Activated effector memory CD4-positive, alpha-beta T cell treated with Interleukin-2 at 50 U/mL for 16 hours (primary cell): ENCODE results near the gene TESK1.

Experiments used
- DNase-seq: peaks from one replicate; pipeline ENCODE4 v3.0.0-alpha.2; 2020

The TESK1 gene

DNA sequence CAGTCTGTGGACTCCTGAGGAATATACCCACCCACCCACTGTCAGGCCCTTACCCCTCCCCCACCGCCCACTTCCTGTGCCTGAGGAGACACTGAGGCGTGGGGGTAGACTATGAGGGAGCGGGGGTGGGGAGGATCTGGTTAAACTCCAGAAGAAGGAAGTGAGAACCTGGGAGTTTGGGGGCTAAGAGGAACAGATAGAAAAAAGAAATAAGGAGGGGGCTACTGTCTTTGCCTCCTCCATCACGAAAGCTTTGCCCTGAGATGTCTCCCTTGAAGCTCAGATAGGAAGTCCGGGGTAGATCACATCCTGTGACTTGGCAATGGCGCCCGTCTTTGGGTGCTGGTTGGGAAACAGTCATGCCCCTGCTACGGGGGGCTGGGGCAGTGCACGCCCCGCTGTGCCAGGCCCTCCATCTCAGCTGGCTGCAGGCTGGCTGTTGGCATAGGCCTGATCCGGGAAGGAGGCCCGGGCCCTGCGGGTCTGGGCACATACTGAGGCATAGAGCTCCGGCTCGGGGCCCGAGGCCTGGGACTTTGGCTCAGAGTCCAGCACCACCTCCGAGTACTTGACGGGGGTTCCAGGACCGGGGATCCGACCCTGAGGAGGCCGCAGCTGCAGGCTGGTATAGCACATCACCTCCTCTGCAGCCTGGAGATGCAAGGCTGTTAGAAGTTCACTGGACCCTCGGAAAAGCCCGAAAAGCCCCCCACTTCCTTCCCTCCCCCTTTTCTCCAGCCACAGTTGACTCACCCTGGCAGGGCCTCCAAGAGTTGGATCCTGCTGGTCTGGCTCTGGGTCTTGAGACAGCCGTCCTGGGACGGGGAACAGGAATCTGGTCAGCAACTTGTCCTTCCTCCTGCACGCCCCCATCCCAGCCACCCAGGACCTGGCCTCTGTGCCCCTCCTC is 44.6 kb downstream of the TESK1 start:
- peak; percentile 26 for DNase-seq

DNA sequence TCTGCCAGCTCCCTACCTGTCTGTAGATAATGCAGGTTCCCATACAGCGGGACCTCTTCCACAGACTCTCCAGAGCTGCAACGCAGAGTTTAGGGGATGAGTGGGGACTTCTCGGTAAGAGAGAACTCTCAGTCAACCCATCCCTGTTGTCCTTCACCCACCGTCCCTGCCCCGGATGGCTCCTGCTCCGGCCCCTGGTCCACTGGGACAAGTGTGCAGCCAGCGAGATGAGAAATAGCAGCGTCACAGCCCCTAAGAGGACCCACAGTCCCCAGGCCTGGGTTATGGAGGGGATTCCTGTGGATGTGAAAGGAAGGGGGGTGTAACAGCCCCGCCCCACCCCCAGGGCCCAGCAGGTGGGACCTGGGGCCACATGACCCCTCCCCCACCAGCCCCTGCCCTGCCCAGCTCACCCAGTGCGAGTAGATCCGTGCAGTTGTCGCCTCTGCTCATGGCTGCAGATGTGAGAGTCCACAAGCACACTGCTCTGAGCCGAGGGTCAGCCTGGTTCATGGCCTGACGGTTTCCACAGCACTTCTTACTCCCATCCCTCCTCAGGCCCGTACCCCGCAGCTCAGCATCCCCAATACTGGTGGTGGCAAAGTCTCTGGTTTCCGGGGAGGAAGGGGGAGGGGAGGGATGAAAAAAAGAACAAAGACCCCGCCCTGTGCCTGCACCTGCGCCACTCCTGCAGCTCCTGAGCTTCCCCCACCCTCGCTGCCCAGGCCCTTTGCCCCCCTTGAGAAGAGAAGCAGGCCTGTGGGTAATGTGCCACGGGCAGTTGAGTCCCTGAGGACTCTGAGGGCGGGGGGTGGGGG is 45.5 kb downstream of the TESK1 start, which contains the start of gene SIT1:
Gene SIT1 (minus strand): TSS at position 591 of the 818 bp plus-strand sequence. CDS start 78 bp downstream, at position 513.
- peak; percentile 35 for DNase-seq

DNA sequence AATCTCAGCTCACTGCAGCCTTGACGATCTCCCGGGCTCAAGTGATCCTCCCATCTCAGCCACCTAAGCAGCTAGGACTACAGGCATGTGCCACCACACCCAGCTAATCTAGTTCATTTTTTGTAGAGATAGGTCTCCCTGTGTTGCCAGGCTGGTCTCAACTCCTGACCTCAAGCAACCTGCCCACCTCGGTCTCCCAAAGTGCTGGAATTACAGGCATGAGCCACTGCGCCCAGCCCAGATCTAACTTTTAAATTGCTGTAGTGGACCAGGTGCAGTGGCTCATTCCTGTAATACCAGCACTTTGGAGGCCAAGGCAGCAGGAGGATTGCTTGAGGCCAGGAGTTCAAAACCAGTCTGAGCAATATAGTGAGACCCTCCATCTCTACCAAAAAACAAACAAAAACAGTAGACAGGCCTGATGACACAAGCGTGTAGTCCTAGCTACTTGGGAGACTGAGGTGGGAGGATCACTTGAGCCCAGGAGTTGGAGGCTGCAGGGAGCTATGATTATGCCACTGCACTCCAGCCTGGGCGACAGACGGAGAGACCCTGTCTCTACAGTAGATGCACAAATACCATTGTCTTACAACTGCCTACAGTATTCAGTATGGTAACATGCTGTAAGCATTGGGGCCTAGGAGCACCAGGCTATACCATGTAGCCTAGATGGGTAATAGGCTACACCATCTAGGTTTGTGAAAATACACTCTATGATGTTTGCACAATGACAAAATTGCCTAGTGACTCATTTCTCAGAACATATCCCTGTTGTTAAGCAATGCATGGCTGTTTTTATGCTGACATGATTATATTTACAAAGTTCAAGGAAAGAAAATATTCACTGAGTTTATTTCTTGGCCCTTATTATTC is 47.1 kb downstream of the TESK1 start:
- no peak for DNase-seq

DNA sequence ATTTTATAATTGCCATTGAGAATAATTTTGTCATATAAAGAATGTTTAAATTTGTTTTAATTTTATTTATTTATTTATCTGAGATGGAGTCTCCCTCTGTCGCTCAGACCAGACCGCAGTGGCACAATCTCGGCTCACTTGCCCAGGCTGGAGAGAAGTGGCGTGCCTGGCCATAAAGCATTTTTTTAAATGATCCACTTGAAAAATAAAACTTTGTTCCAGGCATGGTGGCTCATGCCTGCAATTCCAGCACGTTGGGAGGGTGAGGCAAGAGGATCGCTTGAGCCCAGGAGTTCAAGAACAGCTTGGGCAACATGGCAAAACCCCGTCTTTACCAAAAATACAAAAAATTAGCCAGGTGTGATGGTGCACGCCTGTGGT is 47.8 kb downstream of the TESK1 start:
- no peak for DNase-seq

DNA sequence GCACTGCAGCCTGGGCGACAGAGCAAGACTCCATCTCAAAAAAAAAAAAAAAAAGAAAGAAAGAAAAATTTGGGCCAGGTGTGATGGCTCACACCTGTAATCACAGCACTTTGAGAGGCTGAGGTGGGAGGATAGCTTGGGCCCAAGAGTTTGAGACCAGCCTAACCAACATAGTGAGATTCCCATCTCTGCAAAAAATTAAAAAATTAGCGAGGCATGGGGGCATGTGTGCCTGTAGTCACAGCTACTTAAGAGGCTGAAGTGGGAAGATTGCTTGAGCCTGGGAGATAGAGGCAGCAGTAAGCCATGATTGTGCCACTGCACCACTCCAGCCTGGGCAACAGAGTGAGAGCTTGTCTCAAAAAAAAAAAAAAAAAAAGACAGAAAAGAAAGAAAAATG is 48.5 kb downstream of the TESK1 start:
- no peak for DNase-seq

DNA sequence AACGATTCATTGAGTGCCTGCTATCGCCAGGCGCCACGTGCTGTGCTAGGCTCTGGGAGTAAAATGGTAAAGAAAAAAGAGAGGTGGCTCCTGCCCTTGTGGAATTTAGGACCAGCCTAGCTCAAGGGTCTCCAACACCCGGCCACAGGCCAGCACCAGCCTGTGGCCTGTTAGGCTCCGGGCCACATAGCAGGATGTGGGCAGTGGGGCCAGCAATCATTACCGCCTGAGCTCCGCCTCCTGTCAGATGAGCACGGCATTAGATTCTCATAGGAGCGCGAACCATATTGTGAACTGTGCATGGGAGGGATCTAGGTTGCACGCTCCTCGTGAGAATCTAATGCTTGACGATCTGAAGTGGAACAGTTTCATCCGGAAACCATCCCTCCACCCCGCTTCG is 51.3 kb downstream of the TESK1 start:
- DNase-seq = no peak

DNA sequence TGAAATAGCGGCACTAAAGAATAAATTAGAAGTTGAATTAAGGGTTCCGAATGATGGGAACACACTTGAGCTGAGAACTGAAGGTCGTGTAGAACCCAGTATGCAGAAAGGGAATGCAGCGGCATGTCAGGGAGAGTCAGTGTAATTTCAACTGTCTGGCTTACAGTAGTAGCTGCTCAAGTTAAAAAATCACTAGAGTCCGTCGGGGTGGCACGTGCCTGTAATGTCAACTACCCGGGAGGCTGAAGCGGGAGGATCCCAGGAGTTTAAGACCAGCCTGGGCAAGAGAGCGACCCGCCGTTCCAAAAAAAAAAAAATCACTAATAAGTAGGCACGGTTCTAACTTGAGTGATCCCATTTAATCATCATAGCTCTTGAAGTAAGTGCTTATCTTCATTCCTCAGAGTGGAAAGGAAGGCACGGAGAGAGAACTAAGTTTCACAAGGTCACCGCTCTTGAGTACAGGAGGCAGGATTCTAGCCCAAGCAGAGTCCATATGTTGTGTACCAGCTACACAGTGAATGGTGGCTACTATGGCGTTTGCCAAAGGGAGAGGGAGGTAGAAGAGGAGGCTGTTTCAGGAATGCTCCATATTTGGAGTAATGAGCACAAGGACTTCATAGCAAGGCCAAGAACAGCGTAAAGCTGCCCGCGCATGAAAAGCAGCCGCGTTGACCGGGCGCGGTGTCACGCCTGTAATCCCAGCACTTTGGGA is 51.9 kb downstream of the TESK1 start:
- DNase-seq = no peak

DNA sequence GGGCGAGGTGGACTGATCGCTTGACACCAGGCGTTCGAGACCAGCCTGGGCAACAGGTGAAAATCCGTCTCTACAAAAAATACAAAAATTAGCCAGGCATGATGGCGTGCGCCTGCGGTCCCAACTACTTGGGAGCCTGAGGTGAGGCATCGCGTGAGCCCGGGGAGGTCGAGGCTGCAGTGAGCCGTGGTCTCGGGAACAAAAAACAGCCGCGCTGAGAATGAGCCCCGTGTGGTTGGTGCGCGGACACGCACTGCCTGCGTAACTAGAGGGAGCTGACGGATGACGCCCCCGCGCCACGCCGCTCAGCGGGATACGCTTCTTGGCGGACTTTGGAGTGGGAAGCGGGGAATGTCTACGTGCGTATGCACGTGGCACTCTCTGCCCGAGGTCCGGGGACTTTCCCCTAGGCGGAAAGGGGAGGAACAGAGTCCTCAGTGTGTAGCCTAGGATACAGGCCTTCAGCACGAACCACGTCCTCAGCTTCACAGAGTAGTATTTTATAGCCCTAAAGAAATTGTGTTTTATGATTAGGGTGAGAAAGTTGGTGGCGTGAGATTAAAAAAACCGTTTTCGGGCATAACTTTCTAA is 52.6 kb downstream of the TESK1 start, which contains the start of gene RMRP:
Gene RMRP (minus strand): TSS at position 474 of the 591 bp plus-strand sequence.
- DNase-seq = peak; percentile 70

DNA sequence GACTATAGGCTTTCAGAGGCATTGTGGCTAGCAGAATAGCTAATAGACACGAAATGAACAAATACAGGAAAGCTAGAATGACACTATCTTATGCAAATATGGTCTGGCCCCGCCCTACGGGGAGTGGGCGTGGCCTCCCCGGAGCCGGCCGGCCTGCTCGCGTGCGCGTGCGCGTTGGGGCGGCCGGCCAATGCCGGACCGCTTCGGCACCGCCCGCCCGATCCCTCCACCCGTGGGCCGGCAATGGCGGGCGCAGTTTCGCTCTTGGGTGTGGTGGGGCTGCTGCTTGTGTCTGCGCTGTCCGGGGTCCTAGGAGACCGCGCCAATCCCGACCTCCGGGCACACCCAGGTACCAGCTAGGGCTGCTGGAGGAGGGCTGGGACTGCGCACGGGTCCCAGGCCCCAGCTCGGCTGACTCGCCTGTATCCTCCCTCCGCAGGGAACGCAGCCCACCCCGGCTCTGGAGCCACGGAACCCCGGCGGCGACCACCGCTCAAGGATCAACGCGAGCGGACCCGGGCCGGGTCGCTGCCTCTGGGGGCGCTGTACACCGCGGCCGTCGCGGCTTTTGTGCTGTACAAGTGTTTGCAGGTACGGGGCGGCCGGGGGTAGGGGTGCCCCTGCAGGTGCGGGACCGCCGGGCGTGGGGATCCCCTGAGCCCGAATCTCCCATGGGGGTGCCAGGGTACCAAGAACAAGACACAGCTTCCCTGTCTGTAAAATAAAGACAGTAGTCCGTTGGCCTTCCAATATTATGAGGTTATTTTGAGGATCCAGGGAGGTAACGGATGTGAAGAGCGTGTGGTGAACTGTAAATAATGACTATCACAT is 53.3 kb downstream of the TESK1 start, which contains the start of gene CCDC107:
Gene CCDC107 (plus strand): TSS at position 156 of the 831 bp plus-strand sequence. CDS start 88 bp downstream, at position 244.
- DNase-seq = peak; percentile 73

DNA sequence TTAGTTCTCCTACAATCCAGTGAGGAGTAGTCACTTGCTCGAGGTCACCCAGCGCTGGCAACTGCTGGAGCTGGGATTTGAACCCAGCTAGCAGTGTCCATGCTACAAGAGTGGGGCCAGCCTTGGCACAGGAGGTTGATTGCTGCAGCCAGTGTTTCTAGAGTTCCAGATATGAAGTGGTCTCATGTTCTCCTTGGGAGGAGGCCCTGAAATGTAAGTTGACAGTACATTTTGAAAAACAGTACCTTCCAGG is 53.8 kb downstream of the TESK1 start:
- DNase-seq = no peak

DNA sequence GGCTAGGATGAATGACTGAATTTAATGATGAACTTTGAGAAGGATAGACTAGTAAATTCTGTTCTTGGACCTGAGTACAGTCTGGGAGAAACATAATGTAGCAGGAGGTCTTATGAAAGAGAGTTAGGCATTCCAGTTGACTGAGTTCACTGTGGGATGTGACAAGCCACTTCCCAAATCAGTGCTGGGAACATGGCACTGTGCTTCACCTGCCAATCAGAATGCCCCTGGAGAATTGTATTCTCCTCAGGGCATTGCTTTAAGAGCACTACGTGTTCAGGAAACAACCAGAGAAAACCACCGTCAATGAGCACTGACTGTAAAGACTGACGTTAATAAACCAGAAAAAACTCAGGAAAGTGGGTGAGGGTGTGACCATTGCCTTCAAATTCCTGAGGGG is 54.3 kb downstream of the TESK1 start:
- no peak for DNase-seq
